AML-193 (cell line): ENCODE results near the gene RASSF8.

Experiments
- DNase-seq, 2 experiments: peaks; one replicate each; lab custom pipeline; 2025; lab: John Stamatoyannopoulos, UW

RASSF8 gene

GRCh38 chr12:26058818-26059217 is 100.3 kb downstream of the RASSF8 start:
- no peak for DNase-seq

- DNase-seq = no peak
These were observed 103.5 kb downstream of the RASSF8 start for GRCh38 chr12:26062006-26062405.

DNA sequence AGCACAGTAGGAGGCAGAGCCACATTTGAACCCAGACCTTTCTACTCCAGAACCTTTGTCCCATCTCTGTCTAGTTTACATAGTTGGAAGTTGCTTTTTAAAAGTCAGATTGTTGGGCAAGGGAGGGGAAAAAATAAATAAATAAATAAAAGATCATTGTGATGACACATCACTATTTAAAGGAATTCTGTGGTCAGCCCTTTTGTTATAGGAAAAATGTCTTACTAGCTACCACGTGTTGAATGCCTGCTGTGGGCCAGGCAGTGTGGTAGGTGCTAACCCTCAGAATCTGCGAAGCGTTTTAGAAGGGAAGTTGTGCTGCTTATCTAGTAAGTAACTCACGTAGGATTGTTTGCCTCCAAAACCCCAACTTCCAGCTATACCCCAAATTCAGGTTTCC is 104.1 kb downstream of the RASSF8 start:
- no peak for DNase-seq

- DNase-seq = no peak
These were observed 107.0 kb downstream of the RASSF8 start for GRCh38 chr12:26065451-26065850.

GRCh38 chr12:26068503-26068902 is 110.0 kb downstream of the RASSF8 start:
- no peak for DNase-seq

- no peak for DNase-seq
These were observed 111.3 kb downstream of the RASSF8 start for GRCh38 chr12:26069796-26070195.

- DNase-seq = no peak
These were observed 119.6 kb downstream of the RASSF8 start for GRCh38 chr12:26077915-26078702.

DNA sequence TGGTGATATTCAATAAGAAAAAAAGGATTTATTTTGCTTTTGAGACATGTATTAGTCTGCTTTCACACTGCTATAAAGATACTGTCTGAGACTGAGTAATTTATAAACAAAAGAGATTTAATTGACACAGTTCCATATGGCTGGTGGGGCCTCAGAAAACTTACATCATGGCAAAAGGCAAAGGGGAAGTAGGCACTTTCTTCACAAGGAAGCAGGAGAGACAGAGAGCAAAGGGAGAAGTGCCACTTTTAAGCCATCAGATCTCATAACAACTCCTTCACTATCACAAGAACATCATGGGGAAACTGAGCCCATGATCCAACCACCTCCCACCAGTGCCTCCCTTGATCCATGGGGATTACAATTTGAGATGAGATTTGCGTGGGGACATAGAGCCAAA is 122.4 kb downstream of the RASSF8 start:
- peak; percentile 54 to 60 for DNase-seq

GRCh38 chr12:26086936-26087335 is 128.5 kb downstream of the RASSF8 start:
- no peak for DNase-seq

DNA sequence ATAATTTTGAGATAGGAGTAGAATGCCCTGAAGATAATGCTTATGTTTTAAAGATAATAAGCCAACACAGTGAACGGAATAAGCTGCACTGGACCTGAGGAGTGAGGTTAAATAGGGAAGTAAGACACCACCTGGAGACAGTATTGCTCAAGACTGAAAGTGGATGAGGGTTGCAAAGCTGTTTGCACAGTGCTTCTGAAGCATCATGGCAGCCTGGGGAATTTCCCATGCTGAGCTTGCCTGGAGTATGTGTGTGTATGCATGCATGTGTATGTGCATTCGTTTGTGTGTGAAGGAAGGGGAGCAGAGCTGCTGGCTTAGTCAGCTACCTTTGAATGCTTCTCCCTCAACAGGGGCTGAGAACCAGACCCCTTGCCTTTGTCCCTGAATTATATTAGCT is 130.5 kb downstream of the RASSF8 start:
- no peak for DNase-seq

DNA sequence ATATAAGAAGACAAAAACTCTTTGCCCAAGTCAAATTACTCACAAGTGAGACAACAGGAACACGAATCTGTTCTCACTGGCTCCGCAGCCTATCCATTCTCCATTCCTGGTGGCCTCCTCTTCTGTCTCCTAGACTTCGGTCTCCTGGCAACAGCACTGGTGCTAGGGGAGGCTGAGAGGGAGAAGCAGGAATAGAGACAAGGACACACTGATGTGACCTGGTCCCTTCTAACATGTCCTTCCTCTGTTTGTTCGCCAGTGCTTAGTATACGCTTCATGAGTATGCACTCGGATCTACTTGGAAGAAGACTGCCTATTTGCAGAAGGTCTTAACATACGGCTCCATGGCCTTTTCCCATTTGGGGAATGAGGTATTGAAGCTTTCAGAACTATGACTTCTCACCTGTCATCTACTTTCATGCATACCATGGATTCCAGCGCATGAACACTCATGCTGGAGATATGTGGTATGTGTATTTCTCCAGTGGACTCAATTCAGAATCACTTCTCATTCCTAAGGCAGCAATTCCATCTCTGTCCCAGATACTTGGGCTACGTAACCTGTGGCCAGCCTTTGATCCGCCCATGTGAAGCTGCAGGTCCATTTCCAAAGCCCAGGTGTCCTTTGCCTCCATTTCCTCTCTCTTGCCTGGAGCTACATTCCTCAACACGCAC is 132.5 kb downstream of the RASSF8 start:
- DNase-seq = no peak

DNA sequence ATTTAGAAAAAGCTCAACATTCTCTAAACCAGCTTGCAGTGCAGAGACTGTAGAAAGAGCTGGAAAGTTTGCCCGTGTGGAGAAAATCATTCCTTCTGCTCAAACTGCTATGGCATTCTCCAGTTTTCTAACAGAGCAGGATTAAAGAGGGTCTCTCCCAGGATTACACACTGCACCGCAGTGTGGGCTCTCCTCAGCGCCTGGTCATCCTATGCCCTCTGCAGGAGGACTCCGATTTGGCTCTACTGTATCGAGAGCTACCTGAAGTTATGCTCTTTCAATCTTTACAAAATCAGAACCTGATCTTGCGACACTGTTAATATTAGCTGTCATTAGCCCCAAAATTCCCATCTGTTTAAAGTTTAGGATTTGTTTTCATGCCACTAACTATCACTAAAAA is 133.3 kb downstream of the RASSF8 start:
- DNase-seq = no peak

- DNase-seq = no peak
These were observed 134.0 kb downstream of the RASSF8 start for GRCh38 chr12:26092346-26093105.

DNA sequence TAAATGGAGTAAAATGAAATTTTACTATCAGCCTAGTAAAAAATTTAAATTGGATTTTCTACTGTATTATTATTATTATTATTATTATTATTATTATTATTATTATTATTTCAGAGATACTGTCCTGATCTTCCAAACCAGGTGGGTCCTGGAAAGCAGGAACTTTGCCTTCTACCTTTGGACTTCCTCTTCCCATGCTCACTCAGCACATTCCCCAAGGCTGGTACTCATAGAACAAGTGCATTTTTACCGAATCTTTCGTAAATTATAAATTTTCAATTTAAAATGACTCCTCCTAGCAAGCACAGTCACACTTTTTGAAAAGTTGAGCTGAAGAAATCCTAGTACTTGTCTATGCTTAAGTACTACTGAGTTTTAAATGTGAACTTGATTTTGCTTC is 136.7 kb downstream of the RASSF8 start:
- no peak for DNase-seq

GRCh38 chr12:26096036-26096435 is 137.6 kb downstream of the RASSF8 start:
- DNase-seq = no peak

GRCh38 chr12:26097046-26097878 is 138.8 kb downstream of the RASSF8 start:
- DNase-seq = peak; percentile 56 to 65

- peak in 1 of 2 experiments; percentile 6 for DNase-seq
These were observed 142.3 kb downstream of the RASSF8 start for GRCh38 chr12:26100666-26101349.

DNA sequence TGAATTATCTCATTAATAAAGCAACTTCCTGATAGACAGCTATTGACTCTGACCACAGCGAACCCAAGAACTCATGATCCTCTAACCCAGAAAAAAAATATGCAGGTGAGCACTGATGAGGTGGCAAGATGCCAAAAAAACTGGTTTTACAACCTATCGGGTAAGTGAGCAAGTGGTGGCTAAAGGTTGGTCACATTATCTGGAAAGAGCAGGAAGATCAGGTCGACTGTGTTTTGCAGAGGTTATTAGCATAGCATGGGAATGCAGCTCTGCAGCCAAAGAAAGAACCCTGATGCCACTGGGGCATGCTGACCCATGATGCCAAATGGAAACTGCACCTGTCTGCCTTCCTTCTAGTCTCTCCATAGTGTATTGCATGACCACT is 142.9 kb downstream of the RASSF8 start:
- DNase-seq = no peak

DNA sequence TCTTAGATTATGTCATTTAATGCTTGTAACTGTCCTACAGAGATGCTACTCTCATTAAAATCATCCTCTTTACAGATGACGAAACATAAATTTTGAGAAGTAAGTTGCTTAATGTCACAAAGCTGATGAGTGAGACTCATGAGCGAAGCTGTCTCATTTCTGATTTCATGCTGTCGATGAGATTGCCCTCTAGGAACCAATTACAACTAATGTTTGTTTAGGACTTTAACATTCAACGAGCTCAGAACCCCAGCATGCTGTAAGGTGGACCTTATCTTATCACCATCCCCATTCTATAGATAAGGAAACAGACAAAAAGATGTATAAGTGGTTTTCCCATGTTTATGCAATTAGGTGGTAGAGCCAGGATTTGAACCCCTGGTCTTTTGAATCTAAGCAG is 143.3 kb downstream of the RASSF8 start:
- peak in 1 of 2 experiments; percentile 4 for DNase-seq

- no peak for DNase-seq
These were observed 144.5 kb downstream of the RASSF8 start for GRCh38 chr12:26102953-26103352.

- DNase-seq = no peak
These were observed 147.9 kb downstream of the RASSF8 start for GRCh38 chr12:26106347-26106746.
